GM23248 (cell line): ENCODE results near the gene MAP2K5. TPM values are rescaled to one million over a fixed set of nuclear protein-coding genes. Genes with fewer than 3 reads are reported as not detected.

ENCODE experiments used
- DNase-seq: peaks from one replicate; pipeline ENCODE4 v3.0.0-alpha.2; 2015
- H2AFZ ChIP-seq: fragments of 200-600 bp; sonication (generic); 2 replicates; pipeline ENCODE4 v1.6.1; 2016; ENCODE audit warnings: antibody characterized with exemption
- H3F3A ChIP-seq: fragments of 200-600 bp; sonication (generic); 2 replicates; pipeline ENCODE4 v1.6.1; 2016; ENCODE audit warnings: mild to moderate bottlenecking, antibody characterized with exemption, mixed run types; ENCODE audit not compliant: insufficient read depth
- H3K27ac ChIP-seq: fragments of 200-600 bp; sonication (generic); 2 replicates; pipeline ENCODE4 v1.5.1; 2016; ENCODE audit warnings: mild to moderate bottlenecking
- H3K27me3 ChIP-seq: fragments of 200-600 bp; sonication (generic); replicated peaks from 2 replicates; pipeline ENCODE4 v1.6.1; 2016; ENCODE audit warnings: mild to moderate bottlenecking; ENCODE audit not compliant: insufficient read depth
- H3K36me3 ChIP-seq: fragments of 200-600 bp; sonication (generic); 2 replicates; pipeline ENCODE4 v1.6.1; 2016; ENCODE audit warnings: low read depth, mild to moderate bottlenecking
- H3K4me1 ChIP-seq: fragments of 200-600 bp; sonication (generic); 2 replicates; pipeline ENCODE4 v1.6.1; 2016; ENCODE audit warnings: mild to moderate bottlenecking; ENCODE audit not compliant: insufficient read depth
- H3K4me2 ChIP-seq: fragments of 200-600 bp; sonication (generic); one replicate; pipeline ENCODE4 v1.6.1; 2016; ENCODE audit warnings: mild to moderate bottlenecking; ENCODE audit not compliant: unreplicated experiment
- H3K4me3 ChIP-seq: fragments of 200-600 bp; sonication (generic); 2 replicates; pipeline ENCODE4 v1.5.1; 2016; ENCODE audit warnings: mild to moderate bottlenecking
- H3K79me2 ChIP-seq: fragments of 200-600 bp; sonication (generic); 2 replicates; pipeline ENCODE4 v1.6.1; 2016; ENCODE audit warnings: mild to moderate bottlenecking; ENCODE audit not compliant: insufficient read depth
- H3K9ac ChIP-seq: fragments of 200-600 bp; sonication (generic); 2 replicates; pipeline ENCODE4 v1.6.1; 2016; ENCODE audit warnings: mild to moderate bottlenecking
- H3K9me2 ChIP-seq: fragments of 200-600 bp; sonication (generic); 2 replicates; pipeline ENCODE4 v1.6.1; 2016; ENCODE audit warnings: mixed run types, mild to moderate bottlenecking, moderate library complexity; ENCODE audit not compliant: insufficient read depth
- H3K9me3 ChIP-seq: fragments of 200-600 bp; sonication (generic); one replicate; pipeline ENCODE4 v1.6.1; 2017; ENCODE audit warnings: low read depth
- H4K20me1 ChIP-seq: fragments of 200-600 bp; sonication (generic); 2 replicates; pipeline ENCODE4 v1.6.0; 2016; ENCODE audit not compliant: insufficient read depth
- EZH2 ChIP-seq: fragments of 200-600 bp; sonication (generic); IDR thresholded peaks from 2 replicates; pipeline ENCODE4 v1.6.1; 2018; ENCODE audit warnings: antibody characterized with exemption, mild to moderate bottlenecking; ENCODE audit not compliant: insufficient read depth, poor library complexity, severe bottlenecking
- EZH2phosphoT487 ChIP-seq: fragments of 200-600 bp; sonication (generic); IDR thresholded peaks from 2 replicates; pipeline ENCODE4 v1.6.1; 2018; ENCODE audit warnings: antibody characterized with exemption, moderate library complexity, mild to moderate bottlenecking, low read depth; ENCODE audit not compliant: insufficient read depth
- WGBS, 2 experiments: methylation state at CpG; one replicate each; pipeline ENCODE4 v1.1.6; 2015 to 2017; ENCODE audit warnings: low lambda C conversion rate in 2 of 2, low coverage in 1 of 2; ENCODE audit errors: missing lambda C conversion rate in 2 of 2; 5-methylcytosine and 5-hydroxymethylcytosine counted together
- in situ Hi-C: fragments of 300-500 bp; cut with MboI; formaldehyde crosslinking; loops from 2 replicates; pipeline ENCODE4 v1.15.0; 2020
- polyA plus RNA-seq: library from polyadenylated mRNA; unstranded; fragments of >200 nt; fragmentation: Nextera tagmentation; extraction: Ambion mirVana; gene quantifications from 2 replicates; pipeline ENCODE4 v1.2.1, GENCODE V29; 2016
- total RNA-seq: library from RNA; depleted of rRNA; stranded (reverse); fragments of >200 nt; shearing (Covaris generic); gene quantifications from 2 replicates; pipeline ENCODE4 v1.2.3, GENCODE V29; 2014

MAP2K5 gene
- total and polyA plus RNA-seq, 2 experiments from 2014 or later, result 2.8 to 15.0 TPM

- Histone ChIP-seq H3K4me2 (no peak overlapping the region), H3K9me2 (no peaks in the 10 kb centered on the region), H3K4me3 (no peak overlapping the region), H4K20me1 (no peaks in the 10 kb centered on the region), H3F3A (no peaks in the 10 kb centered on the region), H2AFZ (no peak overlapping the region), H3K79me2 (no peaks in the 10 kb centered on the region), H3K27me3 (no peaks in the 10 kb centered on the region), H3K9ac (no peak overlapping the region), H3K4me1 (peaks cover 8% of the 10 kb centered on the region; the same call in 1 of the 2 replicates), H3K36me3 (no peaks in the 10 kb centered on the region), H3K27ac (no peak overlapping the region), H3K9me3 (no peaks in the 10 kb centered on the region)
- in situ Hi-C loops, result no loop called here
- 96 to 97% methylated on average over 6 of the region's 6 CpGs for WGBS, 2 experiments
- no peak for DNase-seq
- TF ChIP-seq EZH2phosphoT487 (no peak), EZH2 (no peak)
Measured at GRCh38 chr15:67779549-67780111, 237.1 kb downstream of the MAP2K5 start.

- Histone ChIP-seq H3K9ac (no peak overlapping the region), H2AFZ (no peak overlapping the region), H3K4me2 (no peak overlapping the region), H3K79me2 (no peaks in the 10 kb centered on the region), H3K27ac (no peak overlapping the region), H3K4me3 (no peak overlapping the region), H3K9me3 (no peaks in the 10 kb centered on the region), H3K9me2 (no peaks in the 10 kb centered on the region), H4K20me1 (no peaks in the 10 kb centered on the region), H3K36me3 (no peaks in the 10 kb centered on the region), H3K27me3 (no peaks in the 10 kb centered on the region), H3F3A (no peaks in the 10 kb centered on the region), H3K4me1 (peaks cover 8% of the 10 kb centered on the region; the same call in 1 of the 2 replicates)
- no peak for DNase-seq
- WGBS, 2 experiments, result 93 to 97% methylated on average over 3 of the region's 3 CpGs
- in situ Hi-C loops, result no loop called here
- no peak for TF ChIP-seq EZH2
- TF ChIP-seq EZH2phosphoT487, result no peak
Measured at GRCh38 chr15:67781061-67781460, 238.6 kb downstream of the MAP2K5 start.

- Histone ChIP-seq H3K4me3 (no peak overlapping the region), H3K27ac (no peak overlapping the region), H3K9me3 (no peaks in the 10 kb centered on the region), H4K20me1 (no peaks in the 10 kb centered on the region), H3K4me2 (no peak overlapping the region), H3K9me2 (no peaks in the 10 kb centered on the region), H2AFZ (no peak overlapping the region), H3K9ac (no peak overlapping the region), H3K4me1 (no peaks in the 10 kb centered on the region), H3K79me2 (no peaks in the 10 kb centered on the region), H3K27me3 (no peaks in the 10 kb centered on the region), H3K36me3 (no peaks in the 10 kb centered on the region), H3F3A (no peaks in the 10 kb centered on the region)
- WGBS, 2 experiments, result 84 to 85% methylated on average over 10 of the region's 10 CpGs
- TF ChIP-seq EZH2phosphoT487 (no peak), EZH2 (no peak)
- no peak for DNase-seq
- in situ Hi-C loops, result no loop called here
Measured at GRCh38 chr15:67781907-67782690, 239.6 kb downstream of the MAP2K5 start.

GRCh38 chr15:67782691-67782991 is 240.1 kb downstream of the MAP2K5 start:
- H3F3A ChIP-seq, result no peaks in the 10 kb centered on the region
- TF ChIP-seq EZH2 (no peak), EZH2phosphoT487 (no peak)
- H4K20me1 ChIP-seq, result no peaks in the 10 kb centered on the region
- no peak overlapping the region for H2AFZ ChIP-seq
- no peaks in the 10 kb centered on the region for H3K79me2 ChIP-seq
- no peak overlapping the region for H3K27ac ChIP-seq
- H3K9me2 ChIP-seq, result no peaks in the 10 kb centered on the region
- no peak overlapping the region for H3K9ac ChIP-seq
- in situ Hi-C loops, result no loop called here
- H3K4me3 ChIP-seq, result no peak overlapping the region
- no peaks in the 10 kb centered on the region for H3K27me3 ChIP-seq
- H3K9me3 ChIP-seq, result no peaks in the 10 kb centered on the region
- no peak overlapping the region for H3K4me2 ChIP-seq
- no peak for DNase-seq
- H3K36me3 ChIP-seq, result no peaks in the 10 kb centered on the region
- WGBS, 2 experiments, result 84% methylated on average over 7 of the region's 7 CpGs
- H3K4me1 ChIP-seq, result no peaks in the 10 kb centered on the region
